DOHH2 (cell line): Measurements from ENCODE around the gene CACNA2D4.

Experiments used
- H3F3A ChIP-seq: fragments of 200-600 bp; sonication (generic), shearing (Covaris generic); 2 replicates; pipeline ENCODE4 v1.6.0; 2016; ENCODE audit warnings: antibody characterized with exemption, mild to moderate bottlenecking; ENCODE audit not compliant: control insufficient read depth, insufficient read depth
- H3K27ac ChIP-seq: fragments of 200-600 bp; sonication (generic); 2 replicates; pipeline ENCODE4 v1.5.1; 2014; ENCODE audit warnings: low read depth, mild to moderate bottlenecking, low read length, moderate library complexity
- H3K27me3 ChIP-seq: fragments of 200-600 bp; sonication (generic); 2 replicates; pipeline ENCODE4 v1.6.1; 2014; ENCODE audit warnings: mild to moderate bottlenecking, low read length, mixed read lengths; ENCODE audit not compliant: control insufficient read depth
- H3K36me3 ChIP-seq: fragments of 200-600 bp; sonication (generic); 2 replicates; pipeline ENCODE4 v1.6.1; 2014; ENCODE audit warnings: mild to moderate bottlenecking, low read length, moderate library complexity, mixed read lengths; ENCODE audit not compliant: control insufficient read depth
- H3K4me1 ChIP-seq: fragments of 200-600 bp; sonication (generic); 2 replicates; pipeline ENCODE4 v1.6.1; 2014; ENCODE audit warnings: mild to moderate bottlenecking, low read length, mixed read lengths; ENCODE audit not compliant: control insufficient read depth
- H3K4me2 ChIP-seq: fragments of 200-600 bp; sonication (generic); 2 replicates; pipeline ENCODE4 v1.6.0; 2014; ENCODE audit warnings: mild to moderate bottlenecking, low read length, moderate library complexity
- H3K4me3 ChIP-seq: fragments of 200-600 bp; sonication (generic); 2 replicates; pipeline ENCODE4 v1.5.1; 2014; ENCODE audit warnings: mild to moderate bottlenecking, low read length, mixed read lengths
- H3K79me2 ChIP-seq: fragments of 200-600 bp; sonication (generic); 2 replicates; pipeline ENCODE4 v1.6.1; 2014; ENCODE audit warnings: mild to moderate bottlenecking, low read length, mixed read lengths; ENCODE audit not compliant: control insufficient read depth
- H3K9me2 ChIP-seq: fragments of 200-600 bp; sonication (generic); replicated peaks from 2 replicates; pipeline ENCODE4 v1.6.1; 2014; ENCODE audit warnings: mild to moderate bottlenecking, low read length, mixed read lengths; ENCODE audit not compliant: control insufficient read depth
- H3K9me3 ChIP-seq: fragments of 200-600 bp; sonication (generic); 2 replicates; pipeline ENCODE4 v1.6.1; 2014; ENCODE audit warnings: antibody characterized with exemption, low read length, mixed read lengths; ENCODE audit not compliant: control insufficient read depth, insufficient read depth
- H4K20me1 ChIP-seq: fragments of 200-600 bp; sonication (generic); 2 replicates; pipeline ENCODE4 v1.6.0; 2014; ENCODE audit warnings: low read depth, mild to moderate bottlenecking, antibody characterized with exemption, low read length, moderate library complexity; ENCODE audit not compliant: control insufficient read depth, insufficient read depth
- EZH2phosphoT487 ChIP-seq: fragments of 200-600 bp; sonication (generic); IDR thresholded peaks from 2 replicates; pipeline ENCODE4 v1.6.1; 2017; ENCODE audit warnings: borderline replicate concordance, mild to moderate bottlenecking, antibody characterized with exemption, low read length, moderate library complexity, mixed read lengths
- TF ChIP-seq, protein P1 (sequence below): fragments of 200-600 bp; sonication (generic); IDR thresholded peaks from one replicate; pipeline ENCODE4 v1.5.1; 2014; ENCODE audit warnings: antibody characterized with exemption, mild to moderate bottlenecking, low read depth, low read length; ENCODE audit not compliant: poor library complexity, severe bottlenecking

The CACNA2D4 gene

DNA sequence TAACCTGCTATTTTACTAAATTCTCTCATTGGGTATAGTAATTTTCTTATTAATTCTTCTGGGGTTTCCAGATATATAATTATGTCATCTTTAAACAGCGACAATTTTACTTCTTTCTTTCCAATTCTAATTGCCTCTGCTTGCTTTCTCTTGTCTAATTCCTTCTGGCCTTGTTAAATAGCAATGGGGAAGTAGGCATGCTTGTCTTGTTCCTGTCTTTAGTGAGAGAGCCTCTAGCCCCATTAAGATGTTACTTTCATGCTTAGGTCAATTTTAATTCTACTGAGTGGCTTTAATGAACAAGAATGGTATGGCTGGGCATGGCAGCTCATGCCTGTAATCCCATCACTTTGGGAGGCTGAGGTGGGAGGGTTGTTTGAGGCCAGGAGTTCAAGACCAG, 66.4 kb downstream of the CACNA2D4 start:
- Histone ChIP-seq H3K9me2 (no peaks in the 10 kb centered on the region), H3K27me3 (no peaks in the 10 kb centered on the region; the same call in 1 of the 2 replicates), H3K4me3 (no peak overlapping the region), H3K36me3 (no peaks in the 10 kb centered on the region), H4K20me1 (no peaks in the 10 kb centered on the region), H3K9me3 (no peaks in the 10 kb centered on the region), H3K4me1 (peaks cover 5% of the 10 kb centered on the region), H3K4me2 (no peak overlapping the region), H3F3A (no peaks in the 10 kb centered on the region), H3K27ac (no peak overlapping the region), H3K79me2 (no peaks in the 10 kb centered on the region)
- TF ChIP-seq, protein P1, sequence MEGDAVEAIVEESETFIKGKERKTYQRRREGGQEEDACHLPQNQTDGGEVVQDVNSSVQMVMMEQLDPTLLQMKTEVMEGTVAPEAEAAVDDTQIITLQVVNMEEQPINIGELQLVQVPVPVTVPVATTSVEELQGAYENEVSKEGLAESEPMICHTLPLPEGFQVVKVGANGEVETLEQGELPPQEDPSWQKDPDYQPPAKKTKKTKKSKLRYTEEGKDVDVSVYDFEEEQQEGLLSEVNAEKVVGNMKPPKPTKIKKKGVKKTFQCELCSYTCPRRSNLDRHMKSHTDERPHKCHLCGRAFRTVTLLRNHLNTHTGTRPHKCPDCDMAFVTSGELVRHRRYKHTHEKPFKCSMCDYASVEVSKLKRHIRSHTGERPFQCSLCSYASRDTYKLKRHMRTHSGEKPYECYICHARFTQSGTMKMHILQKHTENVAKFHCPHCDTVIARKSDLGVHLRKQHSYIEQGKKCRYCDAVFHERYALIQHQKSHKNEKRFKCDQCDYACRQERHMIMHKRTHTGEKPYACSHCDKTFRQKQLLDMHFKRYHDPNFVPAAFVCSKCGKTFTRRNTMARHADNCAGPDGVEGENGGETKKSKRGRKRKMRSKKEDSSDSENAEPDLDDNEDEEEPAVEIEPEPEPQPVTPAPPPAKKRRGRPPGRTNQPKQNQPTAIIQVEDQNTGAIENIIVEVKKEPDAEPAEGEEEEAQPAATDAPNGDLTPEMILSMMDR = no peak
- TF ChIP-seq EZH2phosphoT487 = no peak

DNA sequence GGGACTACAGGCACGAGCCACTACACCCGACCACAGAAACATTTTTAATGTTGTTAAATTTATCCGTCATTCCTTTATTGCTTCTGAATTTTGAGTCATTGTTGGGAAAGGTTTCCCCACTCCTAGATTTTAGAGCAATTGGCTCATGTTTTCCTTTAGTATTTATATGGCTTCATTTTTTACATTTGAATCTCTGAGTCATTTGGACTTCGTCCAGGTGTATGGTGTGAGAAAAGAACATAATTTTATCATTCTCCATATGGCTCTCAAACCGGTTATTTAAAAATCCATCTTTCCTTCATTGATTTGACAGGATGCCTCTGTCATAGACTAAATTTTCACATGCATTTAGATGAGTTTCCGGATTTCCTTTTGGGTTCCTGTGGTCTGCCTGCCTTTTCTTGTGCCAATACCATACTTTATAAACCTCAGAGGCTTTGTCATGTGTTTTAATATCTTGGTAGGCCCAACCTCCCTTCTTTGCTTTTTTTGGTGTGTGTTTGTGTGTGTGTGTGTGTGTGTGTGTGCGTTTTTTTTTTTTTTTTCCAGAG, 67.2 kb downstream of the CACNA2D4 start:
- no peaks in the 10 kb centered on the region for H3K9me2 ChIP-seq
- H3K4me1 ChIP-seq = peaks cover 5% of the 10 kb centered on the region
- no peaks in the 10 kb centered on the region for H3K9me3 ChIP-seq
- H3K4me2 ChIP-seq = no peak overlapping the region
- H4K20me1 ChIP-seq = no peaks in the 10 kb centered on the region
- no peaks in the 10 kb centered on the region for H3F3A ChIP-seq
- H3K79me2 ChIP-seq = no peaks in the 10 kb centered on the region
- no peaks in the 10 kb centered on the region for H3K36me3 ChIP-seq
- TF ChIP-seq EZH2phosphoT487 = no peak
- TF ChIP-seq, protein P1 = no peak
- no peak overlapping the region for H3K27ac ChIP-seq
- H3K4me3 ChIP-seq = no peak overlapping the region
- H3K27me3 ChIP-seq = no peaks in the 10 kb centered on the region; the same call in 1 of the 2 replicates

DNA sequence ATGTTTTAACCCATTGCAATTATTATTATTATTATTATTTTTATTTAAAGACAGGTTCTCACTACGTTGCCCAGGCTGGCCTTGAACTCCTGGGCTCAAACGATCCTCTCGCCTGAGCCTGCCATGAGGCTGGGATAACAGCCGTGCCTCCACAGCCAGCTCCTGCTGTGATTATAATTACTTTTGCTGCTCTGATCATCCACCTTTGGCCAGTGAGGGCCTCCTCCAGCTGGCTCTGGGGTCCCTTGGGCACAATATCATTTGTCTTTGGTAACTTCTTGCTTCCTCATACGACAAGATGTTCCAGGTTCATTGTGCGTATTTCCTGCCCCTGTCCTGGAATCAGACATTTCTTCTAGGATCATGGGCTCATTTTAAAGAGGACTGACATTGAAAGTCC, 69.7 kb downstream of the CACNA2D4 start:
- Histone ChIP-seq H3K36me3 (no peaks in the 10 kb centered on the region), H3K9me3 (no peaks in the 10 kb centered on the region), H4K20me1 (no peaks in the 10 kb centered on the region), H3K4me3 (no peak overlapping the region), H3F3A (no peaks in the 10 kb centered on the region), H3K27ac (no peak overlapping the region), H3K79me2 (no peaks in the 10 kb centered on the region), H3K27me3 (peaks cover 12% of the 10 kb centered on the region; the same call in 1 of the 2 replicates), H3K9me2 (no peaks in the 10 kb centered on the region), H3K4me1 (no peaks in the 10 kb centered on the region), H3K4me2 (no peak overlapping the region)
- TF ChIP-seq, protein P1 = no peak
- TF ChIP-seq EZH2phosphoT487 = no peak

DNA sequence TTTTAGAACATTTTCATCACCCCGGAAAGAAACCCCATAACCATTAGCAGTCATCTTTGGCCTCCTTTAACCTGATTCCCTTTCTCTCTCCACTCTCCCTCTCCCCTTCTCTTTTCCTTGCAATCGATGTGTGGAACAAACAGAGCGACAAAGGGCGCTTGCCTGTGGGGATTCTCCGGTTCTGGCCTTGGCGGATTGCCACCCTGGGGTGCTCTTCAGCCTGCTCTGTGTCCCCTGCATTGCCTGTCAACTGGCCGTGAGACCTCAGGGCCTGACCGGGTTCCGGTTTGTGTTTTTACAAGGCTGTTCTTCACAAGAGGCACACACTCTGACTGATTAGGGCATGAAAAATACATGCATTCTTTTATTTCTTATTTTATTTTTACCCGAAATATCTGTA, 70.3 kb downstream of the CACNA2D4 start:
- no peaks in the 10 kb centered on the region for H3F3A ChIP-seq
- H3K27me3 ChIP-seq = peaks cover 17% of the 10 kb centered on the region; the same call in 1 of the 2 replicates
- no peaks in the 10 kb centered on the region for H3K79me2 ChIP-seq
- no peaks in the 10 kb centered on the region for H3K4me1 ChIP-seq
- H3K9me3 ChIP-seq = no peaks in the 10 kb centered on the region
- H3K36me3 ChIP-seq = no peaks in the 10 kb centered on the region
- no peaks in the 10 kb centered on the region for H4K20me1 ChIP-seq
- H3K4me2 ChIP-seq = no peak overlapping the region
- H3K27ac ChIP-seq = no peak overlapping the region
- no peak for TF ChIP-seq EZH2phosphoT487
- TF ChIP-seq, protein P1 = no peak
- no peak overlapping the region for H3K4me3 ChIP-seq
- H3K9me2 ChIP-seq = no peaks in the 10 kb centered on the region
